ENCODE measurements around the gene EREG.

The EREG gene

DNA sequence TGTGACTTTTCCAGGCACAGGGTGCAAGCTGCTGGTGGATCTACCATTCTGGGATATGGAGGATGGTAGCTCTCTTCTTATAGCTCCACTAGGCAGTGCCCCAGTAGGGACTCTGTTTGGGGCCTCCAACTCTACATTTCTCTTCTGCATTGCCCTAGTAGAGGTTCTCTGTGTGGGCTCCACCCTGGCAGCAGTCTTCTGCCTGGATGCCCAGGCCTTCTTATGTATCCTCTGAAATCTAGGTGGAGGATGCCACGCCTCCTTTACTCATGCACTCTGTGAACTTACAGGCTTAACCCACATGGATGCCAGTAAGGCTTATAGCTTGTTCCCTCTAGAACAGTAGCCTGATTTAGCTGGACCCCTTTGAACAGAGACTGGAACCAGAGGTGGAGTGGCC lies 20.9 kb upstream of the EREG start:
- DNase-seq (ENCODE audit: low read depth), result no peak

DNA sequence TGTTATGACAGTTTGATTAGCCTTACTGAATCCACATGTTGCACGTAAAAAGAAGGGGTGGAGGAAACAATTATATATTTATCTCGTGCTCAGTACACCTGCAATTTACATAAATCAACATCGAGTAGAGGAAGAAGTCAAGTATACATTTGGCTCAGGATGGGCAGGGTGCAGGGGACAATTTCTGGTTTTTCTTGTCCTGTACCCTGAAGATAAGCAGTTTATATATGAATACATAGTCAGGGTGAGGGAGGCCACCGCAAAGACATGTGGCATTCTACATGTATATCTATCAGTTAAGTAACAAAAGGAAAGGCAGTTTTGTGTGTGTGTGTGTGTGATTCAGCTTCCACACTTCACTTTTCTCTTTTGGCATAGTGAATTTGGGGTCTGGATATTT lies 11.1 kb upstream of the EREG start:
- DNase-seq (ENCODE audit: low read depth), result no peak

DNA sequence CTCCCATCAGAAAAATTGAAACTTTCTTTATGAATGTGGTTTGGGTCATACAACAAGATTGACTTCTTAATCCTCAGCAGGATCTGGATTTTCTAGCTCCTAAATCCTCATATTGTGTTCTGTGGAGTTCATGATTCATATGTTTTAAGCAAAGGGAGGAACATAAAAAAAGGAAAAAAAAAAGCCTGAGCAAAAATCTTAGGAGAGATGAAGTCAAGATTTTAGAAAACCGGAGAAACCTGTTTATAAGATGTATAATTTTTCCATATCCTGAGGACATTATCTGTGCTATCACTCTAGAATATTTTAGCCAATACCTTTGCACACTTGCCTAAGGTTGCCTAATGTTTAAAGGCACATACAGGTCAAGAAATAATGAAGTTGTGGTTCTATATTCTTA lies 7.0 kb upstream of the EREG start:
- DNase-seq (ENCODE audit: low read depth), result no peak

DNA sequence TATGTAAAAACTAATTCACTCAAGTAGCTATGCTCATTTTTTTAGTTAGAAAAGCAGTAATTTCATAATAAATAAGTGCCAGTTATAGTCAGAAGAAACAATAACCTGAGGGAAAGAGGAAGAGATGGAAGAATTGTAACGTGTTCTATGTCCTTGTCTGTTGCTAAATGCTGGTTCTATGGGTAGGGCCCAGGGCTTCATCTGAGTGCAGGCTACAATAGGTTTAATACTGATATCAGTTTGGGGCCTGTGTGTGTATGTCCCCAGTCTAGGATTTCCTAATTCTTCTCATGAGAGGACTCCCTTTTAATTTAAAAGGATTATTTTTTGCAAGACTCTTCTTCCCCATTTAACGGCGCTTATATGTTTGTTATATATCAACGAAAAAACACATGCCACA lies 3.3 kb upstream of the EREG start:
- no peak for DNase-seq (ENCODE audit: low read depth)

DNA sequence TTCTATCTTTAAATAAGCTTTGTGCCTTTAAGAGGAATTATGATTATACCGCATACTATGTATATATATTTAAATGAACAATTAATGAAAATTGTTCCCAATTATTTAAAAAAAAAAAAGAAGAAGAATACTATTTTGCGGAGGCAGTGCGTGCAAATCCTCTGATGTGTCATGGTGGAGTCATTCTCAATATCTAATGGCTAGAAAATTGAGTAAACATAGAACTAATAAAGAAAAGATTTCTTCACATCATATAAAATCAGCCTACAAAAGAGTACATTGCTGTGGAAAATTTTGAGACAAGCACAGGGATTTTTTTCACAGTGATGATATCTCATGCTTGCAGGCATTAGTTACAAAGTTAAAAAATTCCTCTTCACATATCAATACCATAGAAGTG lies 2.6 kb upstream of the EREG start:
- DNase-seq (ENCODE audit: low read depth), result no peak

DNA sequence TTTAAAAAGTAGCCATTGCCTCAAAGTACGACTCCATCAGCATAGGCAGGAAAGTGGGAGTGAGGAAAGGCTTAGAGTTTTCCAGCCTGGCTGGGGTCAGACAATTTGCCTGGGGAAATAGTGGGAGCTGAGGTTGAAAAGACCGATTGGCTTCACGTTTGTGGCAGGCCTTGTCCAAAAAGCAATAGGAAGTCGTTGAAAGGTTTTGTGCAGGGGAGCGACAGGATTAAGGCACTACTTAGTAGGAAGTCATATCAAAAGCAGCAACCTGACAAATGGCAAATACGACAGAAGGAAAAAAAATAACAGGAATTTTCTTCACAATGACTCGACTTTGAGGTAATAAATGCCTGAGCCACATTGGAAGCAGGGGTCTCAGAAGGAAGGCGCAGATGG lies 691 bp upstream of the EREG start:
- no peak for DNase-seq (ENCODE audit: low read depth)

DNA sequence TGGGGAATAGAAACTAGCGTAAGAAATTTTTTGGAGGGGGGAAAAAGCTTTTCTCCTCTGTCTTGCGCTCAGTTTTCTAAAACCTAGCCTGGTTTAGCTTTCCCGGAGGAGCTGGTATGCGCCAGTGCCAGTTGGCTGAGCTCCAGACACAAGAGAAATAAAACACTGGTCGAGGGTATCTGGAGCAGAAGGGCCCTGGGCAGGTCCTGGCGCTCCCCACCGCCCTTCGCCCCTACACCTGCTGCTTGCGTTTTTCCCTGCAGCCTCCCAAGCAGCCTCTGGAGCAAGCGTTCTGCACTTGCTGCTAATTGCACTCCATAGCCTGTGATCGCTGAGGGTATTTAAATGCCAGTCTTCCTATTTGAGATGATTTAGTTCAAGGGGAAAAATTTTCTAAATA lies 816 bp downstream of the EREG start:
- DNase-seq (ENCODE audit: low read depth), result peak; percentile 14

DNA sequence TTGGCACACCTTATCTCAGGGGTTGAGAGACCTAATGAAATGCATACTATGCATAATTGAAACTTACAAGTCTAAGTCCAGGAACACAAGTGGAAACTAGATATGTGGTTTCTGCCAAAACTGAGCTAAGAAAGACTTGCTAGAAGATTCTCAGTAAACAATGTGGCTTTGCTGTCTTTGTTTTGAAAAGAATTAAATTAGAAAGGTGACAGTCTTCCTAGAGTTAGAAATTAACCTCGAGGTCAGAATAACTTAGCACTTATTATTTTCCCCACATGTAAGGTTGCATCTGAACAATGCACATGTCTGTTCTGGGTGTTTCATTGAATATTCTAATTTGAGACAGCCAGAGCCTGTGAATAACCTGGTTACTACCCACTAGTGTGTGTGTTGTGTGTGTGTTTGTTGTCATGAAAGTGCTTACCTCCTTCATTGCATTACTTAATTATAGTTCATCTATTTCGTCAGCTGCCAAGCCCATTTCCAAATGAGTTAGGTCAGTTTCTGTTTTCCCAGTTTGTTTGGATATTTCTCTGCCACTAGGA lies 1.5 kb downstream of the EREG start:
- peak; percentile 9 for DNase-seq (ENCODE audit: low read depth)

DNA sequence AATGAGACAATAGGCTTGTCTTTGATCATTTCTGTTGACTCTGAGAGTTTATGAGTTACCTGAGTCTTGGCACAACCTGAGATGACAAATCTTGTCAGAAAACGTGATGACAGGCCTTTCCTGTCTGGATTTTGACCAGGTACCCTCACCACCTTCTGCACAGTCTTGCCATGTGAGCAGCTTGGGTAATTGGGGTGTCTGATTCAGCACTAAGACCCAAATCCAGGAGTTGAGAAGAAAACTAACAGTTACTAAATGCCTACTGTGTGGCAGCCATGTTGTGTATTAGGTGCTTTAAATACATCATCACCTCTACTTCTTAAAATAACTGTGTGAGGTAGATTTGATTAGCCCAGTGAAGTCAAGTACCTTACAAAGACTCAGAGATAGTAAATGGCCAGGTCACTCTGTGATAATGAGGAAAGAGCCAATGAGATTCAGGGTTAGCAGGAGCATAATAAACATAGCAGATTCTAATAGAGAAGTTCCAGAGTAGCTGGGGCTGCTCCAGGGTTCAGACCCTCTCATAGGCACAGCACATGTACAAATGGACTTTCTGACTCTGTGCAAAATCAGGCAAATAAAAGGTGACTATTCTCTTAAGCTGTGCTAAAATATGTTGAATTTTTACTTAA lies 2.8 kb downstream of the EREG start:
- DNase-seq (ENCODE audit: low read depth), result no peak

DNA sequence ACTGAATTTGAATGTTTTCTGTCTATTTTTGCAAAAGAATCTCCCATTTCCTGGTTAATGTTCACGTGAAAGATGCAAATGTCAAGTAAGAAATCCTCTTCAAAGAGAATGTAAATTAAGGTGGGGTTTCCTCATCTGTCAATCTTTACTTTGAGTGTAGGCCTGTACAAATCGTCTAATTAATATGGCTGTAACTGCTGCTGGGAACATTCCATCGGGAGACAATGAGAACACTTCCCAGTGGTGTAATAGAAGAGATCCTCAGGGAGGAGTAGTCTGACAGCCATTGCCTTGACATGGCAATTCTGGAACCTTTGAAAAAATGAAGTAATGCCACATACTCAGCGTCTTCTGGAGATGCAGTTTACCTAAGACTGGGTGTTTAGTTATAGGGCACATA lies 3.7 kb downstream of the EREG start:
- DNase-seq (ENCODE audit: low read depth), result no peak

DNA sequence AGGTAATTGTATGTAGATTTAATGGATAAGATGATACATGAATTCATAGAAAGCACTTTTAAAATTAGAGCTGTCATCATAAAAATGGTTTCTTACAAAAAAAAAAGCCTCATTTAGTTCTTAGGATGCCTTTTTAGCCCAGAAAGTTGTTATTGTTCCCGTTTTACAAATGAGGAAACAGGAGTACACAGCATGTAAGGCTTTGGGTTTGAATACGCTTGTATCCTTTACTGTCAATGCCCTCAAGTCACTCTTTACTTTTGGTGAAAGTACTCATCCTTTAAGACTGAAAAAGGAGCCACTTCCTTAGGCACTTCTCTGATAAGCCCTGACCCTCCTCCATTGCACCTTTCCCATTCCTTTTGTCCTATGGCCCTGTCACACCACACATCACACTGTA lies 4.9 kb downstream of the EREG start:
- no peak for DNase-seq (ENCODE audit: low read depth)

DNA sequence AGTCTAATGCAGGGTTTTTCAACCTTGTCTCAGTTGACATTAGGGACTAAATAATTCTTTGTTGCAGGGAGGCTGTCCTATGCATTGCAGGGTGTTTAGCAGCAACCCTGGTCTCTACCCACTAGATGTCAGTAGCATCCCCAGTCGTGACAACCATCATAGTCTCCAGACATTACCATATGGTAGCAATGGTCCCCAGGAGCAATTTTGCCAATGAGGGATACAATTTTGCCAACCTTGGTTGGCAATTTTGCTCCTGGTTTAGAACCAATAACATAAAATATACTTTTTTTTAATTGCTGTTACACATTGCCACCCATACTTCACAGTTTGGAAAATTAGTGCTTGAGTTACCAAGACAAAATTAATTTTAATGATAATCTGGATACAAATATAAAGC lies 6.0 kb downstream of the EREG start:
- DNase-seq (ENCODE audit: low read depth), result peak; percentile 66

DNA sequence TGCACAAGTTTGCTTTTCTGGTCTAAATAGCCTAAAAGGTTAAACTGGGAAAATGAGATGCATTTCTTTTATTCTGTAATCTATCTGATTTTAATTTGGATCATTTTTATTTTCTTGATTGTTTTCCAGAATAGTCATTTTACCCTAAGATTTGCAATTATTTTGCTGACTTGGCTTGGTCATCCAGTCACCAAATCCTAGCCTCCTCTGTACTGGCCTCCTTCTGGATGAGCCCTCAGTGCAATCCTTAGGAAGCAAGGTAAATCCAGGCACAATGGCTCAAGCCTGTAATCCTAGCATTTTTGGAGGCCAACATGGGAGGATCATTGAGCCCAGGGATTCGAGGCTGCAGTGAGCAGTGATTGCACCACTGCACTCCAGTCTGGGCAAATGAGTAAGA lies 9.2 kb downstream of the EREG start:
- no peak for DNase-seq (ENCODE audit: low read depth)

DNA sequence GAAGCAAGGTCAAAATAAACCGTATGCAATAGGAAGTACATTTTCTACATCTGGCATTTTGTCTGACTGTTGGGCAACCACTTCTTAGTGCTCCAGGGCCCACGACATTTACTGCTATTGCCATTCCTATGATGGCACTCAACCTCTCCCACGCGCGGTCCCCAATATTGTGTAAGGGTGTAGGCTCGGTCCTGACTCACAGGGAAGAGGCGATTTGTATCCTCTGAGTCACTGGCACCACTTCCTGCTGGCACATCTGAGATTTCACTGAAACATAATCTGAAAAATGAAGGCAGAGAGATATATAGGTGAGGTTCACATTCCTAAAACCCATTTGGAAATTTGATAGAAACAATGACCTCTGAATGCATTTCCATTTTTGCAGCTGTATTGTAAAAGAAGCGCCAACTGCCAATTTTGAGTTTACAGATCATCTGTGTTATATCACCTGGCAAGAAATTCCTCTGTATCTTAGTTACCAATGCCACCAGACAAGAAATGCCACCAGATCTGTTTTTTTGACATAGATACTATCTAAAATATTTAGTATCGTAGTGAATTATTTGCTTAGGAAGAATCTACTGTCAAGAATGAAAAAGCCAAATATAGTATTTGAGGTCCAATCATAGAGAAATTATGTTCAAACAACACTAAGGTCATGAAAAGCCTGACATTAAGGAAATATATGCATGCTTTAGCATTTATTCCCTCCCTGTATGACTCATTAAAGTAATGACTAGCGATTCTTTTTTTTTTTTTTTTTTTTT lies 9.8 kb downstream of the EREG start:
- peak; percentile 98 for DNase-seq (ENCODE audit: low read depth)

DNA sequence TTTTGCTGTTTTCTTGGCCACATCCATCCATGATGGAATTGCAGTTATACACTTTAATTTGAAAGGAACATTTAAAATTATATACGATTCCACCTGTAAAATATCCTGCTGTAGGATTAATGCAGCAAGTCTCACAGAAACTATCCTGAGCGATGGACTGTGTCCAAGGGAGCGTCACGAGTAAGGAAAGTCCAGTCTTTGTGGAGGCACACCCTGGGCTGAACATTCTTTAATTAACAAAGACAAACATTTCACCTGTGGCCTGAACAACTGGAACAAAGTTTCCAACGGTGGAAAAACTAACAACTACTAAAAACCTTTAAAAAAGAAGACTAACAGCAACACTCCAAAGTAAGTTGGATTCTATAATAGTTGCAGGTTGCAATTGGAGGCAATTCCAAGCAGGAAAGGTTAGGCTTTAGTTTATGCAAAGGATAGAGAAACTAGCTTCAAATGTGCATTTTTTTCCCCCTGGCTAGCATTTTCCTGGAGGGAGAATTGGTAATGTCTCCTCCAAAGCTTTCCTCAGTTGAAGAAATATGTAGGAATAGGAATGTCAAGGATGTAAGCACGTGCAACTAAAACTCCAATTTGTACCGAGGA lies 11.0 kb downstream of the EREG start:
- no peak for DNase-seq (ENCODE audit: low read depth)

DNA sequence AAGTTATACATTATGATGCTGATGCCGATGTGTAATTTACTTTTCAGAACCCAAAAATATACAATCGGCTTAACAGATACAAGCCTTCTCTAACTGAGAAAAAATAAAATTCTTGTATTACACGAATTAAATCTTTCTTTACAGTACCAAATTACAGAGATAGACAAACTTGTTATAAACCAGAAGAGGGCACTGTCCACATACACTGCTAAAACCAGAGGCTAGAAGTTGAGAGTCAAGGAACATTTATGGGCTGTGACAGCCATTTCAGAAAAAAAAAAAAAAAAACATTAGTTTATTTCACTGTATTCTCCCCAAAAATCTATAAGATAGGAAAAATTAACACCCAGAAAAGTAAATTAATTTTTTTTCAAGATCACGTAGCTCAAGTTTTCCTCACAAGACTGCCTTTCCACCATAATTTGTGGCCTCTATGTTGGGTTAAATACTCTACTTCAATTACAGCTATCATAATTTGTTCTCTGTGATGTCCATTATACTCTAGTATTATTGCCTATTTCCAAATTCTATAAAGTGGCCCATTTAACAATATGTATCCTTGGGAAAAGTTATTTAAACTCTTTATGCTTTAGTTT lies 12.0 kb downstream of the EREG start:
- peak; percentile 67 for DNase-seq (ENCODE audit: low read depth)

DNA sequence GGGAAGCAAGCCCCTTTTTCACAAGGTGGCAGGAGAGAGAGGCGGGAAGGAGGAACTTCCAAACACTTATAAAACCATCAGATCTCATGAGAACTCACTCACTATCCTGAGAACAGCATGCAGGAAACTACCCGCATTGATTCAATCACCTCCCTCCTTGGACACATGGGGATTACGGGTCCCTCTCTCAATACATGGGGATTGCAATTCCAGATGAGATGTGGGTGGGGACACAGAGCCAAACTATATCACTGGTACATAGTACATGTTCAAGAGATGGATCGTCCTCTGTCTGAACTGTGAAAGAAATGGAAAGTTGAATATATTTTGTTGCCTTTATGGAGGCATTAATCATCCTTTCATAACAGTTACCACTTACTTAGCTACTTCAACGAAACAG lies 12.8 kb downstream of the EREG start:
- DNase-seq (ENCODE audit: low read depth), result no peak

DNA sequence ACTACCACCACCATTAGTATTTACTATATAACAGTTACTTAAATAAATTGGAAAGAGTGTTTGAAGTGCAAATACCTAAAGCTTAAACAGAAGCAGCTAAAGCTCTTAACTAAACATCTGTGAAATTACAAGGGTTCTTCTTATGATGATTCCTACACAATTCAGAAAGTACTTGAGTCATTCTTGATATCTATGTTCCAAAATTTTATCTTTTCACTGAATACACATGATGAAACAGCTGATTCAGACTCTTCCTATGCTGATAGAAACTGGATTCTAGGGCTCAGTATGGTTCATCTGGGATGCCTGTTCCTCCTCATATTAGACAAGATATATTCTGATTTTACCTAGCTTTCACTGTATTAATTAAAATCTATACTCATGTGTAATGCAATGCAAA lies 13.6 kb downstream of the EREG start:
- no peak for DNase-seq (ENCODE audit: low read depth)

DNA sequence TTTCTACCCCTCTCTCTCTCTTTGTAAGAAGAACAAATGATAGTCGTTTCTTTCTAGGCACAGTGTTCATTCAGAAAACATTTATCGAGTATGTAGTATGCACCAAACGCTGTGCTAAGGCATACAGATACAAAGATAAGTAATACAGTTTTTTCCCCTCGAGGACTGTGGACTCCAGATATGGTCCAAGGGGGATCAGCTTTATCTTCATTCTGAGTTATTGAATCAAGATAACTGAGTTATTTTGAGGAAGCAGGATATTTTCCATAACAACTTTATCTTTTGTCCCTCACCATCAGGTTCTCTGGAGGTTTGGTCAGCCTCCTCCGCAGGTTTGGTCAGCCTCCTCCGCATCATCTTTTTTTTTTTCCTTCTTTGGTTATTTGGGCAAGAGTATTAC lies 15.0 kb downstream of the EREG start:
- DNase-seq (ENCODE audit: low read depth), result no peak

DNA sequence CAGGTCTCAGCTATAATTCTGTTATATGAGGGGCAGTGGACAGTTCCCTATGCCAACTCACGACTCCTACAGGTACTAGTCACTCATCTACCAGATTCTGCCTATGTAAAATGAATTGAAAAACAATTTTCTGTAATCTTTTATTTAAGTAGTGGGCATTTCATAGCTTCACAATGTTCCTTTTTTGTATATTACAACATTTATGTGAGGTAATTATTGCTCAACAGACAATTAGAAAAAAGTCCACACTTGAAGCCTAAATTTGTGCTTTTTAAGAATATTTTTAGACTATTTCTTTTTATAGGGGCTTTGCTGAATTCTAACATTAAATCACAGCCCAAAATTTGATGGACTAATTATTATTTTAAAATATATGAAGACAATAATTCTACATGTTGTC lies 20.4 kb downstream of the EREG start:
- no peak for DNase-seq (ENCODE audit: low read depth)

DNA sequence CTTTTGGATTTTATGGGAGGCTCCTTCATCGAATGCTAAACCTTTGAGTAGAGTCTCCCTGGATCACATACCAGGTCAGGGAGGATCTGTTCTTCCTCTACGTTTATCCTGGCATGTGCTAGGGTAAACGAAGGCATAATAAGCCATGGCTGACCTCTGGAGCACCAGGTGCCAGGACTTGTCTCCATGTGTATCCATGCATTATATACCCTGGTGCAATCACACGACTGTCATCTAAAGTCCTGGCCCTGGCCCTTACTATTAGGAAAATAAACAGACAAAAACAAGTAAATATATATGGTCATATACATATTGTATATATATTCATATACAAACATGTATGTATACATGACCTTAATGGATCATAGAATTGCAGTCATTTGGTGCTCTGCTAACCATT lies 21.2 kb downstream of the EREG start:
- no peak for DNase-seq (ENCODE audit: low read depth)

DNA sequence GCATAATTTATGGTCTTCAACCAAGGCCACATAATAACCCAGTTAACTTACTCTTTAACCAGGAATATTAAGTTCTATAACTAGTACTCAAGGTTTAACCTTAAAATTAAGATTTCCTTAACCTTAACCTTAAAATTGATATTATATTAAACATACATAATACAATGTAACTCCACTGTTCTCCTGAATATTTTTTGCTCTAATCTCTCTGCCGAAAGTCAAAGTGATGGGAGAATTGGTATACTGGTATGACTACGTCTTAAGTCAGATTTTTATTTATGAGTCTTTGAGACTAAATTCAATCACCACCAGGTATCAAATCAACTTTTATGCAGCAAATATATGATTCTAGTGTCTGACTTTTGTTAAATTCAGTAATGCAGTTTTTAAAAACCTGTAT lies 22.8 kb downstream of the EREG start:
- no peak for DNase-seq (ENCODE audit: low read depth)

DNA sequence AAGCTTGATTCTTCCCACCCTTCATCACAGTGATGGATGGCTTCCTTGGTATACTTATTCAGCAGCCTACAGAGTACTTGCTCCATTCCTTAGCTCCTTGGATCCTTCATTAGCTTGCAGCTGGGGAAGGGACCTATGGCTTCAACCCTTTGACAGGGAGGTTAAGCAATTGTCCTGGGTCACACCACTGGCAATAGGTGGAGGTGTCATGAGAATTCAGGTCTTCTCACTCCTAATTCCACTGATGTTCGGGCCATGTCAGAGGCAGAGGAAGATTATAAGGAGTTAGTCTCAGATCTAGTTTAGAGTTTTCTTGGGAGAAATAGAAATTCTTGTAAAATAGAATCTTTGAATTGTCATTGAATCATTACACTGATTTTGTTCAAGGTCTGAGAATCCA lies 24.5 kb downstream of the EREG start:
- DNase-seq (ENCODE audit: low read depth), result no peak
